ELR (cell line): ENCODE data around the gene FKBP1A.

ENCODE experiments used
- DNase-seq: peaks from one replicate; pipeline ENCODE4 v3.0.0-alpha.2; 2015; ENCODE audit warnings: low read depth

The FKBP1A gene

GRCh38 chr20:1364106-1364505, 28.7 kb downstream of the FKBP1A start:
- no peak for DNase-seq

GRCh38 chr20:1363522-1363921, 29.3 kb downstream of the FKBP1A start:
- no peak for DNase-seq

- DNase-seq = no peak
These were observed 30.4 kb downstream of the FKBP1A start for GRCh38 chr20:1362484-1362883.

GRCh38 chr20:1360094-1360846, 32.6 kb downstream of the FKBP1A start:
- no peak for DNase-seq

GRCh38 chr20:1357921-1358671, 34.8 kb downstream of the FKBP1A start:
- peak; percentile 71 for DNase-seq

- no peak for DNase-seq
These were observed 38.9 kb downstream of the FKBP1A start for GRCh38 chr20:1353956-1354355.

- no peak for DNase-seq
These were observed 46.4 kb downstream of the FKBP1A start for GRCh38 chr20:1346315-1346969.

- no peak for DNase-seq
These were observed 47.1 kb downstream of the FKBP1A start for GRCh38 chr20:1345756-1346093.

GRCh38 chr20:1345030-1345755, 47.7 kb downstream of the FKBP1A start:
- peak; percentile 32 for DNase-seq

GRCh38 chr20:1343446-1344124, 49.3 kb downstream of the FKBP1A start:
- DNase-seq = peak; percentile 62

- DNase-seq = peak; percentile 55
These were observed 51.1 kb downstream of the FKBP1A start for GRCh38 chr20:1341561-1342265.

GRCh38 chr20:1338801-1339200, 54.1 kb downstream of the FKBP1A start:
- DNase-seq = no peak

GRCh38 chr20:1338096-1338495, 54.8 kb downstream of the FKBP1A start:
- DNase-seq = no peak

- DNase-seq = no peak
These were observed 55.4 kb downstream of the FKBP1A start for GRCh38 chr20:1337441-1337840.

GRCh38 chr20:1336699-1337367, 56.0 kb downstream of the FKBP1A start:
- DNase-seq = no peak

GRCh38 chr20:1335961-1336698, 56.7 kb downstream of the FKBP1A start:
- no peak for DNase-seq

- no peak for DNase-seq
These were observed 58.1 kb downstream of the FKBP1A start for GRCh38 chr20:1334761-1335160.

GRCh38 chr20:1334370-1334731, 58.5 kb downstream of the FKBP1A start:
- no peak for DNase-seq

- no peak for DNase-seq
These were observed 59.1 kb downstream of the FKBP1A start for GRCh38 chr20:1333462-1334369.
